Panc1 (cell line): ENCODE measurements around the gene MPDU1. TPM values are rescaled to one million over a fixed set of nuclear protein-coding genes. Genes with fewer than 3 reads are reported as not detected.

Experiments used
- ATAC-seq: fragments of 200-7000 bp; cut with Tn5 transposase; 2 replicates; pipeline ENCODE4 v1.9.1; 2020; ENCODE audit warnings: mild to moderate bottlenecking, moderate library complexity
- BruUV-seq: library from RNA; stranded (reverse); fragments of 400-500 nt; replicated peaks from 2 replicates; lab custom pipeline; 2021; lab: Mats Ljungman, UMichigan
- CTCF ChIA-PET: fragments of 300-600 bp; sonication (Branson Sonifier 250); formaldehyde crosslinking; loops from one replicate; lab custom pipeline; 2022; ENCODE audit warnings: antibody characterized with exemption; lab: Charles Lee
- POLR2A ChIA-PET: fragments of 300-600 bp; sonication (Branson Sonifier 250); formaldehyde crosslinking; loops from one replicate; lab custom pipeline; 2022; ENCODE audit warnings: antibody characterized with exemption; lab: Charles Lee
- DNase-seq: peaks from one replicate; pipeline ENCODE4 v3.0.0-alpha.2; 2010; ENCODE audit warnings: low read depth, low spot score
- H3K27ac ChIP-seq: 2 replicates; pipeline ENCODE4 v1.5.1; 2011; ENCODE audit warnings: mild to moderate bottlenecking, low read length, inconsistent platforms
- H3K27me3 ChIP-seq: fragments of 200-500 bp; sonication (Bioruptor generic); 2 replicates; pipeline ENCODE4 v1.6.0; 2014; ENCODE audit warnings: low read length, inconsistent platforms; ENCODE audit not compliant: control insufficient read depth, insufficient read depth
- H3K36me3 ChIP-seq: fragments of 200-500 bp; sonication (Bioruptor generic); 2 replicates; pipeline ENCODE4 v1.5.1; 2014; ENCODE audit warnings: inconsistent platforms, mild to moderate bottlenecking, low read length, moderate library complexity; ENCODE audit not compliant: control insufficient read depth, insufficient read depth
- H3K4me1 ChIP-seq: 2 replicates; pipeline ENCODE4 v1.5.1; 2011; ENCODE audit warnings: inconsistent platforms, mild to moderate bottlenecking, low read length, moderate library complexity; ENCODE audit not compliant: control insufficient read depth, insufficient read depth
- H3K4me3 ChIP-seq, 2 experiments: 2 replicates each; pipeline ENCODE4 v1.5.1; 2011 to 2012; ENCODE audit warnings: low read depth in 2 of 2, low read length in 2 of 2, mild to moderate bottlenecking in 2 of 2, inconsistent platforms in 1 of 2, moderate library complexity in 1 of 2
- H3K9me3 ChIP-seq: fragments of 200-500 bp; sonication (Bioruptor generic); 2 replicates; pipeline ENCODE4 v1.5.1; 2014; ENCODE audit warnings: low read depth, mild to moderate bottlenecking, inconsistent platforms, low read length, moderate library complexity; ENCODE audit not compliant: control insufficient read depth, insufficient read depth
- POLR2AphosphoS5 ChIP-seq: IDR thresholded peaks from 2 replicates; pipeline ENCODE4 v1.6.1; 2012; ENCODE audit warnings: mild to moderate bottlenecking, low read depth, low read length, moderate library complexity
- SIN3A ChIP-seq: IDR thresholded peaks from 2 replicates; pipeline ENCODE4 v1.6.1; 2012; ENCODE audit warnings: low read depth, mild to moderate bottlenecking, low read length, moderate library complexity, borderline replicate concordance; ENCODE audit not compliant: insufficient read depth
- TCF7L2 ChIP-seq: IDR thresholded peaks from 2 replicates; pipeline ENCODE4 v1.6.1; 2011; ENCODE audit warnings: mild to moderate bottlenecking, low read depth, low read length, inconsistent platforms
- in situ Hi-C: cut with HindIII; loops from 2 replicates; pipeline ENCODE4 v1.10.0; 2016; ENCODE audit warnings: low sequenced_read_pairs, low pct_unique_long_range_greater_than_20kb
- intact Hi-C: fragments of 100-400 bp; cut with micrococcal nuclease; formaldehyde crosslinking; loops from one replicate; pipeline ENCODE4 v1.10.0; 2022; ENCODE audit not compliant: unreplicated experiment
- total RNA-seq: library from RNA; stranded (reverse); gene quantifications from one replicate; pipeline ENCODE4 v1.2.1, GENCODE V29; 2021; ENCODE audit not compliant: unreplicated experiment
- TF ChIP-seq, protein P1 (sequence below): fragments of 450-650 bp; IDR thresholded peaks from 2 replicates; pipeline ENCODE4 v1.5.1; 2017; ENCODE audit warnings: mild to moderate bottlenecking
- TF ChIP-seq, protein P2 (sequence below), 2 experiments: IDR thresholded peaks; 2 replicates each; pipeline ENCODE4 v1.6.1; 2011 to 2012; ENCODE audit warnings: low read depth in 2 of 2, control low read depth in 1 of 2, low read length in 1 of 2, mild to moderate bottlenecking in 1 of 2, moderate library complexity in 1 of 2; ENCODE audit not compliant: insufficient read depth in 1 of 2

Gene MPDU1
- total RNA-seq, 1 experiment from 2014 or later, result 47.1 TPM

DNA sequence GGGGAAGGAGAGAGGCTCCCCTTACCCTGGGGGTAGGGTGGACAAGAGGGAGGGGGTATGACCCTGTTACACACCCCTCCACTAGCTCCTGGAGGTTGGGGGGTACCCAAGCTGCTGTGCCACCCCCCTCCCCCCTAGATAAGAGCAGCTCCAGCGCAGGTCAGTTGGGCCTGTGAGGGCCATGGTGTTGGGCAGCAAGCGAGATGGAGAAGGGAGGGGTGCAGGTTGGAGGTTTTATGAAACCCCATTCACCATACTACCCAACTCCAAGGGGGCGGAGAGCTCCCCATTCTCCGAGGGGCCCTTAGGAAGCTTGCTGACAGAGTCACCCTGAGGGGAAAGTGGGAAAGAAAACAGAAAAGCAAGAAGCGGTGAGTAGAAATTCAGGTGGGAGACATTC is 7.9 kb downstream of the MPDU1 start:
- Histone ChIP-seq H3K4me1 (peaks cover 13% of the 10 kb centered on the region), H3K27me3 (no peaks in the 10 kb centered on the region), H3K27ac (no peak overlapping the region), H3K9me3 (no peaks in the 10 kb centered on the region), H3K36me3 (peaks cover 12% of the 10 kb centered on the region), H3K4me3 (no peak overlapping the region)
- DNase-seq (no peak), ATAC-seq (no peak)
- CTCF ChIA-PET, result no interaction called here
- no TSS peak for BruUV-seq
- intact Hi-C loops (no loop called here), in situ Hi-C loops (no loop called here)
- no peak for TF ChIP-seq POLR2AphosphoS5
- TF ChIP-seq, protein P1, sequence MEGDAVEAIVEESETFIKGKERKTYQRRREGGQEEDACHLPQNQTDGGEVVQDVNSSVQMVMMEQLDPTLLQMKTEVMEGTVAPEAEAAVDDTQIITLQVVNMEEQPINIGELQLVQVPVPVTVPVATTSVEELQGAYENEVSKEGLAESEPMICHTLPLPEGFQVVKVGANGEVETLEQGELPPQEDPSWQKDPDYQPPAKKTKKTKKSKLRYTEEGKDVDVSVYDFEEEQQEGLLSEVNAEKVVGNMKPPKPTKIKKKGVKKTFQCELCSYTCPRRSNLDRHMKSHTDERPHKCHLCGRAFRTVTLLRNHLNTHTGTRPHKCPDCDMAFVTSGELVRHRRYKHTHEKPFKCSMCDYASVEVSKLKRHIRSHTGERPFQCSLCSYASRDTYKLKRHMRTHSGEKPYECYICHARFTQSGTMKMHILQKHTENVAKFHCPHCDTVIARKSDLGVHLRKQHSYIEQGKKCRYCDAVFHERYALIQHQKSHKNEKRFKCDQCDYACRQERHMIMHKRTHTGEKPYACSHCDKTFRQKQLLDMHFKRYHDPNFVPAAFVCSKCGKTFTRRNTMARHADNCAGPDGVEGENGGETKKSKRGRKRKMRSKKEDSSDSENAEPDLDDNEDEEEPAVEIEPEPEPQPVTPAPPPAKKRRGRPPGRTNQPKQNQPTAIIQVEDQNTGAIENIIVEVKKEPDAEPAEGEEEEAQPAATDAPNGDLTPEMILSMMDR, result no peak
- TF ChIP-seq SIN3A, result no peak
- TF ChIP-seq, protein P2, sequence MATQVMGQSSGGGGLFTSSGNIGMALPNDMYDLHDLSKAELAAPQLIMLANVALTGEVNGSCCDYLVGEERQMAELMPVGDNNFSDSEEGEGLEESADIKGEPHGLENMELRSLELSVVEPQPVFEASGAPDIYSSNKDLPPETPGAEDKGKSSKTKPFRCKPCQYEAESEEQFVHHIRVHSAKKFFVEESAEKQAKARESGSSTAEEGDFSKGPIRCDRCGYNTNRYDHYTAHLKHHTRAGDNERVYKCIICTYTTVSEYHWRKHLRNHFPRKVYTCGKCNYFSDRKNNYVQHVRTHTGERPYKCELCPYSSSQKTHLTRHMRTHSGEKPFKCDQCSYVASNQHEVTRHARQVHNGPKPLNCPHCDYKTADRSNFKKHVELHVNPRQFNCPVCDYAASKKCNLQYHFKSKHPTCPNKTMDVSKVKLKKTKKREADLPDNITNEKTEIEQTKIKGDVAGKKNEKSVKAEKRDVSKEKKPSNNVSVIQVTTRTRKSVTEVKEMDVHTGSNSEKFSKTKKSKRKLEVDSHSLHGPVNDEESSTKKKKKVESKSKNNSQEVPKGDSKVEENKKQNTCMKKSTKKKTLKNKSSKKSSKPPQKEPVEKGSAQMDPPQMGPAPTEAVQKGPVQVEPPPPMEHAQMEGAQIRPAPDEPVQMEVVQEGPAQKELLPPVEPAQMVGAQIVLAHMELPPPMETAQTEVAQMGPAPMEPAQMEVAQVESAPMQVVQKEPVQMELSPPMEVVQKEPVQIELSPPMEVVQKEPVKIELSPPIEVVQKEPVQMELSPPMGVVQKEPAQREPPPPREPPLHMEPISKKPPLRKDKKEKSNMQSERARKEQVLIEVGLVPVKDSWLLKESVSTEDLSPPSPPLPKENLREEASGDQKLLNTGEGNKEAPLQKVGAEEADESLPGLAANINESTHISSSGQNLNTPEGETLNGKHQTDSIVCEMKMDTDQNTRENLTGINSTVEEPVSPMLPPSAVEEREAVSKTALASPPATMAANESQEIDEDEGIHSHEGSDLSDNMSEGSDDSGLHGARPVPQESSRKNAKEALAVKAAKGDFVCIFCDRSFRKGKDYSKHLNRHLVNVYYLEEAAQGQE (IDR thresholded peaks at IDR 0.05; ENCODE audit: insufficient read depth in 1 of 2, low read depth in 2 of 2, low read length in 1 of 2), result no peak
- TF ChIP-seq TCF7L2, result no peak
- POLR2A ChIA-PET, result no interaction called here

DNA sequence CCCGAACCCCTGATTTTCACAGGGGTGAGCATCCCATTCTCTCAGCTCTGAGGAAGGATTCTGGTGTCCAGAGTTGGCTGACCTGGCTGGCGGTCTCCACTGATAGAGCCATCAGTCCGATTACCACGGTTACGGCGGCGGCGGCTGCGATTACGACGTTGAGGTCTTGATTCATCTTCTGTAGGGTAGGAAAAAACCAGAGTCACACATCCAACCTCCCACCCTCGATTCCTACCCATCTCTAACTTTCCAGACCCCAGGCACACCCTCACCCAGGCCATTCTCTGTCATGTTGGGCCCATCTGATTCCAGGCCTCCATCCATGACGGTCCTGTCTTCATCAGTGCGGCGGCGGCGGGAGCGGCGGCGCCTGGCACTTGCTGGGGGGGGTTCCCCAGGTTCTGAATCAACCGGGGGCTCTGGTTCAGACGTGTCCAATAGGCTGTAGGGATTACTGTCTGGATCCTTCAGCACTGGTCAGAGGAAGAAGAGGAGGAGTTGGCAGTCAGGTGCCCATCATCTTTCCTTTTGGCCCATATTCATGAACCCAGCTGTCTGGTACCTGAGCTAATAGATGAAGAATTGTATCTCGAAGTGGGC is 8.9 kb downstream of the MPDU1 start:
- Histone ChIP-seq H3K27me3 (no peaks in the 10 kb centered on the region), H3K36me3 (peaks cover 15% of the 10 kb centered on the region), H3K4me1 (peaks cover 13% of the 10 kb centered on the region), H3K4me3 (no peak overlapping the region), H3K9me3 (no peaks in the 10 kb centered on the region), H3K27ac (no peak overlapping the region)
- no peak for ATAC-seq
- TF ChIP-seq, protein P1, result no peak
- no peak for TF ChIP-seq TCF7L2
- TF ChIP-seq, protein P2 (IDR thresholded peaks at IDR 0.05; ENCODE audit: insufficient read depth in 1 of 2, low read depth in 2 of 2, low read length in 1 of 2), result no peak
- BruUV-seq, result no TSS peak
- no peak for DNase-seq
- in situ Hi-C loops (no loop called here), intact Hi-C loops (no loop called here)
- POLR2A ChIA-PET, result no interaction called here
- CTCF ChIA-PET, result no interaction called here
